Ovary (tissue), 3 donors: ENCODE data around the gene IFNAR2.

Experiments used
- CTCF ChIP-seq, 3 donors: fragments of 450-650 bp in 2 of 3; fragments of 200-600 bp in 1 of 3; IDR thresholded peaks; one replicate each; pipeline versions ENCODE4 v1.5.1 to v1.8.0; 2016 to 2022; ENCODE audit warnings: antibody characterized with exemption in 3 of 3, mild to moderate bottlenecking in 1 of 3
- EP300 ChIP-seq: sonication (generic); formaldehyde crosslinking; IDR thresholded peaks from one replicate; pipeline ENCODE4 v1.6.1; 2017; ENCODE audit warnings: antibody characterized with exemption
- POLR2A ChIP-seq: fragments of 450-650 bp; IDR thresholded peaks from one replicate; pipeline ENCODE4 v1.6.1; 2017; ENCODE audit warnings: antibody characterized with exemption, mild to moderate bottlenecking, moderate library complexity
- donor health status: DM: no; HTN: no; CAD: no.

GRCh38 chr21:33236013-33236686 lies 6.4 kb downstream of the IFNAR2 start:
- TF ChIP-seq CTCF (IDR thresholded peaks at IDR 0.05) (no peak), POLR2A (no peak), EP300 (no peak)
